ENCODE data around the gene ST7. TPM values are rescaled to one million over a fixed set of nuclear protein-coding genes. Genes with fewer than 3 reads are reported as not detected.

Gene ST7
- total RNA-seq, 1 donor from 2014 or later, result 5.5 TPM

GRCh38 chr7:117192108-117192507 lies 238.8 kb downstream of the ST7 start:
- H3K4me1 Mint-ChIP-seq, result no peaks in the 10 kb centered on the region
- intact Hi-C loops (cut with micrococcal nuclease), result no loop called here
- no peaks in the 10 kb centered on the region for H3K27me3 Mint-ChIP-seq
- DNase-seq, result no peak
- no peak overlapping the region for H3K4me3 Mint-ChIP-seq
- no peaks in the 10 kb centered on the region for H3K36me3 Mint-ChIP-seq (ENCODE audit: low read depth)
- no peaks in the 10 kb centered on the region for H3K9me3 Mint-ChIP-seq
- H3K27ac Mint-ChIP-seq, result no peak overlapping the region

- Mint-ChIP-seq H3K4me1 (no peaks in the 10 kb centered on the region), H3K4me3 (no peak overlapping the region), H3K9me3 (no peaks in the 10 kb centered on the region), H3K27ac (no peak overlapping the region), H3K27me3 (no peaks in the 10 kb centered on the region), H3K36me3 (ENCODE audit: low read depth) (no peaks in the 10 kb centered on the region)
- intact Hi-C loops (cut with micrococcal nuclease), result no loop called here
- no peak for DNase-seq
Measured at GRCh38 chr7:117193564-117193963, 240.3 kb downstream of the ST7 start.

- Mint-ChIP-seq H3K9me3 (no peaks in the 10 kb centered on the region), H3K36me3 (ENCODE audit: low read depth) (no peaks in the 10 kb centered on the region), H3K27me3 (no peaks in the 10 kb centered on the region), H3K4me3 (no peak overlapping the region), H3K27ac (no peak overlapping the region), H3K4me1 (no peaks in the 10 kb centered on the region)
- DNase-seq, result no peak
- intact Hi-C loops (cut with micrococcal nuclease), result no loop called here
Measured at GRCh38 chr7:117194445-117194844, 241.1 kb downstream of the ST7 start.

- DNase-seq, result no peak
- H3K27me3 Mint-ChIP-seq, result no peaks in the 10 kb centered on the region
- H3K4me3 Mint-ChIP-seq, result no peak overlapping the region
- no peaks in the 10 kb centered on the region for H3K4me1 Mint-ChIP-seq
- no peaks in the 10 kb centered on the region for H3K9me3 Mint-ChIP-seq
- H3K36me3 Mint-ChIP-seq (ENCODE audit: low read depth), result no peaks in the 10 kb centered on the region
- intact Hi-C loops (cut with micrococcal nuclease), result no loop called here
- H3K27ac Mint-ChIP-seq, result no peak overlapping the region
Measured at GRCh38 chr7:117195361-117196029, 242.2 kb downstream of the ST7 start.

GRCh38 chr7:117200132-117200531 lies 246.8 kb downstream of the ST7 start:
- Mint-ChIP-seq H3K36me3 (ENCODE audit: low read depth) (no peaks in the 10 kb centered on the region), H3K9me3 (no peaks in the 10 kb centered on the region), H3K4me3 (no peak overlapping the region), H3K4me1 (no peaks in the 10 kb centered on the region), H3K27ac (no peak overlapping the region), H3K27me3 (no peaks in the 10 kb centered on the region)
- intact Hi-C loops (cut with micrococcal nuclease), result no loop called here
- DNase-seq, result no peak

- no peak for DNase-seq
- Mint-ChIP-seq H3K27me3 (no peaks in the 10 kb centered on the region), H3K4me1 (no peaks in the 10 kb centered on the region), H3K4me3 (no peak overlapping the region), H3K9me3 (no peaks in the 10 kb centered on the region), H3K36me3 (ENCODE audit: low read depth) (no peaks in the 10 kb centered on the region), H3K27ac (no peak overlapping the region)
- intact Hi-C loops (cut with micrococcal nuclease), result no loop called here
Measured at GRCh38 chr7:117200786-117201458, 247.6 kb downstream of the ST7 start.

GRCh38 chr7:117202511-117202910 lies 249.2 kb downstream of the ST7 start:
- no peaks in the 10 kb centered on the region for H3K27me3 Mint-ChIP-seq
- intact Hi-C loops (cut with micrococcal nuclease), result no loop called here
- no peaks in the 10 kb centered on the region for H3K4me1 Mint-ChIP-seq
- no peaks in the 10 kb centered on the region for H3K9me3 Mint-ChIP-seq
- H3K4me3 Mint-ChIP-seq, result no peak overlapping the region
- DNase-seq, result no peak
- H3K36me3 Mint-ChIP-seq (ENCODE audit: low read depth), result no peaks in the 10 kb centered on the region
- no peak overlapping the region for H3K27ac Mint-ChIP-seq

GRCh38 chr7:117203205-117203604 lies 249.9 kb downstream of the ST7 start:
- Mint-ChIP-seq H3K27me3 (no peaks in the 10 kb centered on the region), H3K4me1 (no peaks in the 10 kb centered on the region), H3K9me3 (no peaks in the 10 kb centered on the region), H3K27ac (no peak overlapping the region), H3K4me3 (no peak overlapping the region), H3K36me3 (ENCODE audit: low read depth) (no peaks in the 10 kb centered on the region)
- DNase-seq, result no peak
- intact Hi-C loops (cut with micrococcal nuclease), result no loop called here

- intact Hi-C loops (cut with micrococcal nuclease), result no loop called here
- no peak overlapping the region for H3K27ac Mint-ChIP-seq
- no peaks in the 10 kb centered on the region for H3K27me3 Mint-ChIP-seq
- no peaks in the 10 kb centered on the region for H3K36me3 Mint-ChIP-seq (ENCODE audit: low read depth)
- no peak overlapping the region for H3K4me3 Mint-ChIP-seq
- no peaks in the 10 kb centered on the region for H3K4me1 Mint-ChIP-seq
- H3K9me3 Mint-ChIP-seq, result no peaks in the 10 kb centered on the region
- DNase-seq, result no peak
Measured at GRCh38 chr7:117205873-117206272, 252.6 kb downstream of the ST7 start.

- H3K27ac Mint-ChIP-seq, result no peak overlapping the region
Measured at GRCh38 chr7:117208257-117208656, 255.0 kb downstream of the ST7 start.

GRCh38 chr7:117210397-117210796 lies 257.1 kb downstream of the ST7 start:
- Mint-ChIP-seq H3K36me3 (ENCODE audit: low read depth) (no peaks in the 10 kb centered on the region), H3K27me3 (no peaks in the 10 kb centered on the region), H3K9me3 (no peaks in the 10 kb centered on the region), H3K27ac (no peak overlapping the region), H3K4me3 (no peak overlapping the region), H3K4me1 (no peaks in the 10 kb centered on the region)
- intact Hi-C loops (cut with micrococcal nuclease), result loop anchor here (5.0 to 10.0 kb wide), 2 partner anchors 177 to 504 kb away; no protein-coding TSS in a partner anchor
- DNase-seq, result no peak

More at GRCh38 chr7:117208257-117208656, 255.0 kb downstream of the ST7 start:
- intact Hi-C loops (cut with micrococcal nuclease), result no loop called here
- Mint-ChIP-seq H3K36me3 (ENCODE audit: low read depth) (no peaks in the 10 kb centered on the region), H3K4me3 (no peak overlapping the region), H3K27me3 (no peaks in the 10 kb centered on the region), H3K9me3 (no peaks in the 10 kb centered on the region), H3K4me1 (no peaks in the 10 kb centered on the region)
- DNase-seq, result no peak

GRCh38 chr7:117210908-117211307 lies 257.6 kb downstream of the ST7 start:
- no peak for DNase-seq
- Mint-ChIP-seq H3K4me1 (no peaks in the 10 kb centered on the region), H3K4me3 (no peak overlapping the region), H3K27ac (no peak overlapping the region), H3K9me3 (no peaks in the 10 kb centered on the region), H3K36me3 (ENCODE audit: low read depth) (no peaks in the 10 kb centered on the region), H3K27me3 (no peaks in the 10 kb centered on the region)
- intact Hi-C loops (cut with micrococcal nuclease), result loop anchor here (5.0 to 10.0 kb wide), 2 partner anchors 176 to 504 kb away; no protein-coding TSS in a partner anchor

- no peak for DNase-seq
- H3K4me3 Mint-ChIP-seq, result no peak overlapping the region
- no peaks in the 10 kb centered on the region for H3K27me3 Mint-ChIP-seq
- intact Hi-C loops (cut with micrococcal nuclease), result loop anchor here (5.0 to 10.0 kb wide), 2 partner anchors 176 to 503 kb away; no protein-coding TSS in a partner anchor
- H3K4me1 Mint-ChIP-seq, result no peaks in the 10 kb centered on the region
- H3K27ac Mint-ChIP-seq, result no peak overlapping the region
- no peaks in the 10 kb centered on the region for H3K36me3 Mint-ChIP-seq (ENCODE audit: low read depth)
- H3K9me3 Mint-ChIP-seq, result no peaks in the 10 kb centered on the region
Measured at GRCh38 chr7:117211614-117212013, 258.3 kb downstream of the ST7 start.

GRCh38 chr7:117212969-117213877 lies 259.9 kb downstream of the ST7 start:
- Mint-ChIP-seq H3K4me1 (no peaks in the 10 kb centered on the region), H3K4me3 (no peak overlapping the region), H3K27me3 (no peaks in the 10 kb centered on the region), H3K9me3 (no peaks in the 10 kb centered on the region), H3K27ac (no peak overlapping the region), H3K36me3 (ENCODE audit: low read depth) (no peaks in the 10 kb centered on the region)
- peak; percentile 79 for DNase-seq
- intact Hi-C loops (cut with micrococcal nuclease), result loop anchor here (5.0 to 10.0 kb wide), 2 partner anchors 174 to 502 kb away; no protein-coding TSS in a partner anchor

Measured in activated CD4-positive, alpha-beta T cell treated with anti-CD3 and anti-CD28 coated beads, Interleukin-2, amount 10 ng/mL, durations not matched to agents 24 days and 14 days (primary cell).